SU-DHL-6 (cell line): ENCODE results near the gene TOGARAM2.

Experiments
- H2AFZ ChIP-seq: fragments of 200-600 bp; sonication (generic); 2 replicates; pipeline ENCODE4 v1.6.1; 2014; ENCODE audit warnings: low read depth, mild to moderate bottlenecking, moderate library complexity, mixed read lengths, antibody characterized with exemption, low read length; ENCODE audit not compliant: severe bottlenecking
- H3F3A ChIP-seq: fragments of 200-600 bp; shearing (Covaris generic); 2 replicates; pipeline ENCODE4 v1.6.0; 2016; ENCODE audit warnings: antibody characterized with exemption, mild to moderate bottlenecking; ENCODE audit not compliant: insufficient read depth
- H3K27ac ChIP-seq: fragments of 200-600 bp; sonication (generic); 2 replicates; pipeline ENCODE4 v1.5.1; 2016; ENCODE audit warnings: low read depth, mild to moderate bottlenecking, low read length, moderate library complexity, mixed read lengths
- H3K27me3 ChIP-seq: fragments of 200-600 bp; sonication (generic), shearing (Covaris generic); 2 replicates; pipeline ENCODE4 v1.6.0; 2014; ENCODE audit warnings: mild to moderate bottlenecking, low read length
- H3K36me3 ChIP-seq: fragments of 200-600 bp; sonication (generic); 2 replicates; pipeline ENCODE4 v1.6.1; 2014; ENCODE audit warnings: mild to moderate bottlenecking, low read length, mixed read lengths
- H3K4me2 ChIP-seq: fragments of 300-600, 200-600 bp; shearing (Covaris generic), sonication (generic); 2 replicates; pipeline ENCODE4 v1.6.0; 2014; ENCODE audit warnings: low read length, low read depth, mild to moderate bottlenecking; ENCODE audit not compliant: poor library complexity, severe bottlenecking
- H3K4me3 ChIP-seq: fragments of 200-600 bp; sonication (generic); 2 replicates; pipeline ENCODE4 v1.5.1; 2014; ENCODE audit warnings: antibody characterized with exemption, low read length, mild to moderate bottlenecking, mixed read lengths; ENCODE audit not compliant: insufficient read depth, poor library complexity, severe bottlenecking
- H3K79me2 ChIP-seq: fragments of 200-600 bp; sonication (generic); 2 replicates; pipeline ENCODE4 v1.6.1; 2014; ENCODE audit warnings: mild to moderate bottlenecking, low read length, moderate library complexity; ENCODE audit not compliant: insufficient read depth
- H3K9ac ChIP-seq: fragments of 200-600 bp; sonication (generic); 2 replicates; pipeline ENCODE4 v1.7.0; 2014; ENCODE audit warnings: mild to moderate bottlenecking, low read length
- H3K9me2 ChIP-seq: fragments of 200-600 bp; sonication (generic); replicated peaks from 2 replicates; pipeline ENCODE4 v1.6.1; 2014; ENCODE audit warnings: low read length; ENCODE audit not compliant: insufficient read depth
- H3K9me3 ChIP-seq: fragments of 200-600 bp; sonication (generic); 2 replicates; pipeline ENCODE4 v1.6.1; 2014; ENCODE audit warnings: low read length, mixed read lengths; ENCODE audit not compliant: insufficient read depth
- H4K20me1 ChIP-seq: fragments of 200-600 bp; sonication (generic); 2 replicates; pipeline ENCODE4 v1.6.1; 2014; ENCODE audit warnings: low read depth, mild to moderate bottlenecking, antibody characterized with exemption, low read length, moderate library complexity, mixed read lengths
- CTCF ChIP-seq: fragments of 200-600 bp; sonication (generic); IDR thresholded peaks from one replicate; pipeline ENCODE4 v1.5.1; 2017; ENCODE audit warnings: antibody characterized with exemption, mild to moderate bottlenecking, low read length, moderate library complexity; ENCODE audit not compliant: insufficient read depth, poor library complexity, severe bottlenecking
- EZH2phosphoT487 ChIP-seq: fragments of 200-600 bp; sonication (generic), shearing (Covaris generic); conservative IDR thresholded peaks from 2 replicates; pipeline ENCODE4 v1.6.1; 2018; ENCODE audit warnings: mild to moderate bottlenecking, antibody characterized with exemption, low read length, moderate library complexity, mixed read lengths

TOGARAM2 gene

GRCh38 chr2:29066271-29066860 lies 85.3 kb downstream of the TOGARAM2 start:
- no peaks in the 10 kb centered on the region for H3K9me3 ChIP-seq
- no peaks in the 10 kb centered on the region for H3K27me3 ChIP-seq
- no peak overlapping the region for H3K4me3 ChIP-seq
- H2AFZ ChIP-seq: no peak overlapping the region
- no peaks in the 10 kb centered on the region for H3K79me2 ChIP-seq
- H4K20me1 ChIP-seq: no peaks in the 10 kb centered on the region
- H3K9me2 ChIP-seq: no peaks in the 10 kb centered on the region
- H3K9ac ChIP-seq: no peak overlapping the region
- H3K36me3 ChIP-seq: no peaks in the 10 kb centered on the region
- H3K27ac ChIP-seq: no peak overlapping the region
- no peak overlapping the region for H3K4me2 ChIP-seq
- TF ChIP-seq EZH2phosphoT487: no peak
- no peak for TF ChIP-seq CTCF
- H3F3A ChIP-seq: no peaks in the 10 kb centered on the region

- no peaks in the 10 kb centered on the region for H4K20me1 ChIP-seq
- no peak overlapping the region for H3K27ac ChIP-seq
- H3K4me3 ChIP-seq: no peak overlapping the region
- H3K9me3 ChIP-seq: no peaks in the 10 kb centered on the region
- no peaks in the 10 kb centered on the region for H3K79me2 ChIP-seq
- H2AFZ ChIP-seq: no peak overlapping the region
- no peak for TF ChIP-seq CTCF
- no peak for TF ChIP-seq EZH2phosphoT487
- H3K9ac ChIP-seq: no peak overlapping the region
- no peaks in the 10 kb centered on the region for H3K36me3 ChIP-seq
- no peak overlapping the region for H3K4me2 ChIP-seq
- no peaks in the 10 kb centered on the region for H3K9me2 ChIP-seq
- no peaks in the 10 kb centered on the region for H3F3A ChIP-seq
- no peaks in the 10 kb centered on the region for H3K27me3 ChIP-seq
These were observed 86.0 kb downstream of the TOGARAM2 start for GRCh38 chr2:29066997-29067605.

- no peak overlapping the region for H2AFZ ChIP-seq
- no peaks in the 10 kb centered on the region for H3K79me2 ChIP-seq
- no peaks in the 10 kb centered on the region for H3K9me2 ChIP-seq
- no peak overlapping the region for H3K9ac ChIP-seq
- H3K4me2 ChIP-seq: no peak overlapping the region
- no peaks in the 10 kb centered on the region for H3K36me3 ChIP-seq
- H3K27ac ChIP-seq: no peak overlapping the region
- no peaks in the 10 kb centered on the region for H3K9me3 ChIP-seq
- no peaks in the 10 kb centered on the region for H4K20me1 ChIP-seq
- H3K4me3 ChIP-seq: no peak overlapping the region
- no peaks in the 10 kb centered on the region for H3F3A ChIP-seq
- TF ChIP-seq EZH2phosphoT487 (no peak), CTCF (no peak)
- no peaks in the 10 kb centered on the region for H3K27me3 ChIP-seq
These were observed 87.4 kb downstream of the TOGARAM2 start for GRCh38 chr2:29068513-29068912.
